ENCODE results near the gene METTL26. TPM values are rescaled to one million over a fixed set of nuclear protein-coding genes. Genes with fewer than 3 reads are reported as not detected.

The METTL26 gene
- total and polyA plus RNA-seq, 9 of the 15 experiments (the other 6 are each of a cell fraction or from before 2014, with no cell fraction given) = 7.3 to 262 (median 80.9) TPM

- TF ChIP-seq PCBP1 (IDR thresholded peaks at IDR 0.05; ENCODE audit: low read depth, low read length, poor library complexity, severe bottlenecking) (peak; percentile 26), NFRKB (IDR thresholded peaks at IDR 0.05; ENCODE audit: low read depth) (0 out of 2 replicates have a peak, but pooled peaks have one; percentile 33), RBM34 (IDR thresholded peaks at IDR 0.05; ENCODE audit: borderline replicate concordance, insufficient read depth, low read length) (no peak), ZNF395 (CRISPR knock-in tag; IDR thresholded peaks at IDR 0.05) (0 out of 2 replicates have a peak, but pooled peaks have one; percentile 18), KLF13 (tag; IDR thresholded peaks at IDR 0.05; ENCODE audit: borderline replicate concordance, low read depth) (peak; percentile 95), CREB3L1 (IDR thresholded peaks at IDR 0.05; ENCODE audit: borderline replicate concordance, low read depth) (peak; percentile 27; the same call in 1 of the 2 replicates), ETS1 (conservative IDR thresholded peaks at IDR 0.05; ENCODE audit: control insufficient read depth, low read depth, low read length) (0 out of 2 replicates have a peak, but pooled peaks have one; percentile 51), RERE (CRISPR knock-in tag; IDR thresholded peaks at IDR 0.05; ENCODE audit: borderline replicate concordance) (no peak), TFAP4 (CRISPR knock-in tag; IDR thresholded peaks at IDR 0.05; ENCODE audit: borderline replicate concordance) (peak; percentile 51; the same call in 1 of the 2 replicates), TAF1 (IDR thresholded peaks at IDR 0.05; ENCODE audit: control insufficient read depth, extremely low read depth, insufficient read depth, low read length, severe bottlenecking) (peak; percentile 71), SIN3A (IDR thresholded peaks at IDR 0.05; ENCODE audit: borderline replicate concordance in 2 of 2, control insufficient read depth in 1 of 2, low read depth in 2 of 2, low read length in 2 of 2) (peak in 1 of 2 experiments; percentile 74; a peak in 1 of 4 replicates)
These were observed 5.5 kb upstream of the METTL26 start, which contains the start of gene MCRIP2 (continued) for GRCh38 chr16:641326-642188.
